NCI-H446 (cell line): Measurements from ENCODE around the gene TMEM51.
"Not testable (repeated sequence)": the region's sequence is repeated elsewhere in the genome, so short reads cannot be mapped to it uniquely, and the experiment has no call there.

Experiments
- DNase-seq, 2 experiments: peaks; one replicate each; lab custom pipeline; 2025; lab: John Stamatoyannopoulos, UW

TMEM51 gene

DNA sequence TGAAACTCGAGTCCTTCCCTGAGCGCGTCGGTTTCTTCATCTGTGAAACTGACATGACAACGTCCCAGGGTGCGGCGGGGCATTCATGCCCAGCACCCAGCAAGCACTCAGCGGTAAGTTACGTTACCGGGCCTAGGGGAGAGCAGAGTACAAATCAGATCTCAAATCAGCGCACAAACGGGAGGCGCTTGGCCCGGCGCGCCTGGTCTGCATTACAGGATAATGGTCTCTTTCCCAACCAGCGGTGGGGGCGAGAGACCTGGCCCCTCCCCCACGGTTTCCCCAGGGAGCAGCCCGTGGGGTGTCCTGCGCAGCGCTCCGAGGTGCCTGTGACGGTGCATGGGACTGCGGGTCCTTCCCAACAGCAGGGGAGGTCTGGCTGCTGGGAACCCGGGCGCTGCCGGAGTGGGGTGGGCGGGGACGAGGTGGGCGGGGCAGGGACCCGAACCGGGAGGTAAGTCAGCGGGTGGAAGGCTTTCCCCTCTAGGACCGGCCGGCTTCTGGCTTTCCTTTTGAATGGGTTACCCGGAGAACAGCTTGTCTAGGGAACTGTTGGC is 1.0 kb downstream of the TMEM51 start:
- DNase-seq: no peak

DNA sequence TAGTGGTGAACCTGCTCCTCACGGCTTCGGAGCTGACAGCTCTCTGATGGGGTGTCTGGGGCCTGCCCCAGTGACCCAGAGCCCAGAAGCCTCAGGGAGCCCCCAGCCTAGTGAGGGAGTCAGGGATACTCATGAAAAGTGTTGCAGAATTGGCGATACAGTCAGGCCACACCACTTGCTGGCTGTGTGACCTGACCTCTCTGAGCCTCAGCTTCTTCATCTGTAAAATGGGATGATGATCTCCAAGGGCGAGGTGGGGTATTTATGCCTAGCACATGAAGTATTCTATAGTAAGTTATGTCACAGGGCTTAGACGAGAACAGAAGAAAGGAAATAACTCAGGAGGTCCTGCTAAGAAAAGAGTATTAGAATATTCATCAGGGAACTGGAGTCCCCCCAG is 1.6 kb downstream of the TMEM51 start:
- no peak for DNase-seq

DNA sequence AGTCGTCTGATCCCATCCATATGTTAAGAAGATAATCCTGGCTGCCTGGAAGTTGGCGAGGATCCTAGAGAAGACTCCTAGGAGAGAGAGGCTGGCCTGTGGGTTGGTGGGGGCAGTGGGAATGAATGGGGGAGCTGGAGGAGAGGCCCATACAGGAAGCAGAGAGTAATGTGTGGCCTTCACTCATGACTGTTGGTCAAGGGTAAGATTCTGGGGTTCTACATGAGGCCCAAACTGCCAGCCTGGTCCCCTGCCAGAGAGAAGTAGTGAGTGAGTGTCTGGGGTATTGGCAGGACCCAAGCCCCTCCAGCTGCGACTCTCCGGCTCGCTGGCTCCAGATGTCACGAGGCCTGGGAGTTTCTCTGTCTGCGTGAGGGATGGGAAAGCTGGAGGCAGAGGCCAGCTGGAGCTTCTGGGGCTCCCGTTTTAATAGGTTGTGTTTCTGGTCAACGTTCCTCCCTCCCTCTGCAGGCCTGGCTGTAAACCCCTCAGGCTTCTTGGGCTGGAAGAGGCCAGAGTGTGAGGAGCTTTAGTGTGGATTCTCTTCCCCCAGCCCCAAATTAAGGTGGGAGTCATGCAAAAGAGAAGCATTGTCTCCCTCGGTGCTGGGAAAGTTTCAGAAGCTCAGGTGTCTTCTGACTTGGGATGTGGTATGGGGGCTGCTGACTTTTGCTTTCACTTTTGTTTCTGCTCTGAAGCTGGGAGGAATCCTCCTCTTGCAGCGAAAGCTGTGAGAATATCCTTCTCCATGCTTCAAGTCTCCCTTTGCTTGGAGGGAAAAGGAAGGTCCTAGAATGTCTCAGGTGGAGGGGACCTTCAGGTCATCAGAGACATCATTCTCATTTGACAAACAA is 2.6 kb downstream of the TMEM51 start:
- DNase-seq: peak; percentile 64 to 67

DNA sequence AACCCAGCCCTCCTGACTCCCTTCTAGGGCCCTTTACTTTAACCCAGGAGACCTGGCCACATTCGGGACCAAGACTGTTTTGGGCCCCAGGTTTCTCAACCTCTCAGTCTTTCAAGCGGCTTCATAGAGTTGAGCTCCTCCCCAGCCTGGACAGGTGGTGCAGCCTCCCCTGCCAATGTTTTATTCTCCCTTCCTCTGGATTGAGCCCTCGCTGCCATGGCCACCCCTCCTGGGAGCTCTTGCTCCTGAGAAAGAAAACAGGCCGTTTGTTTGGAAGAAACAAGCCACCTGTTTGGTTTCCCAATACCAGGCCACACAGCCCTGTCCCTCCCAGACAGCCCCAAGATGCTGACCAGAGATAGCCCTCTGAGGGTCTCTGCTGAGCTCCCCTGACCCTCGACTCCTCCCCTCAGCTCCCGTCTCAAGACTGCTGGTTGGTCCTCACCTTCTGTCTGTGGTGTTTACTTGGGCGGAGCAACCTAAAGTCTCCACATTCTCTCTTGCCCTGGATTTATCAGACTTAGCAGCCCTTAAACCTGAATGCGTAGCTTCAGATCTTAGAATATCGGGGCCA is 3.3 kb downstream of the TMEM51 start:
- DNase-seq: no peak

DNA sequence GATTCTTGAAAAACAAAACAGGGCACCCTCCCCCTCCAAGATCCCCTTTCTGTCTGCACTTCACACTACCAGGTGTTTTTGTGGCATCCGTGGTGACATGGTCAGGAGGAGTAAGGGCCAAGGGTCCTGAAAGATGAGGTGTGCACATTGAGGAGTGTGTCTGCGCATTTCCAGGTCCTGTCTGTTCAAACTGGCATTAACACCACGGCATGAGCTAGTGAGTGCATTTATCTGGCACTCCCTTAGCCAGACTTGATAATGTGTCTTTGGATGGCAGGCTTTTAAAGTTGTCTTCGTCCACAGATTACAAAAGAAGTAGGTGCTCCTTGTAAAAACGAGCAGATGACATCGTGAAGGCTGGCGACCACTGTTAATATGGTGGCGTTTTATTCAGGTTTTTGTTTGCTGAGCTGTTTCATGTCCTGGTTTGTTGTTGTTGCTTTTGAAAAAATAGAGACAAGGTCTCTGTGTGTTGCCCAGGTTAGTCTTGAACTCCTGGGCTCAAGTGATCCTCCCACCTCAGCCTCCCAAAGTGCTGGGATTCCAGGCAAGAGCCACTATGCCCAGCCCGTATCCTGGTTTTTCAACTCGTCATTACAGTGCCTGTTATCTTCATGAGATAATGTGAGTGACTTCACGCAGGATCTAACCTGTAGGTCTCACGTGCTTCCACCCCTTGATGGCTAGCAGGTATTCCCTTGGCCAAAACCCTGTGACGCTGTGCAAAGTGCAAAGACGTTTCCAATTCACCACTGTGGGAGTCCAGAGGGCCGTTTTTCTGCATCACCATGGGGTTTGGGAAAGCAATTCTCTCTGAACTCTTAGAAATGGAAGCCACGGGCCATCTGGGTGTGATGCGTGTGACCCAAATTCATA is 4.2 kb downstream of the TMEM51 start:
- DNase-seq: no peak

DNA sequence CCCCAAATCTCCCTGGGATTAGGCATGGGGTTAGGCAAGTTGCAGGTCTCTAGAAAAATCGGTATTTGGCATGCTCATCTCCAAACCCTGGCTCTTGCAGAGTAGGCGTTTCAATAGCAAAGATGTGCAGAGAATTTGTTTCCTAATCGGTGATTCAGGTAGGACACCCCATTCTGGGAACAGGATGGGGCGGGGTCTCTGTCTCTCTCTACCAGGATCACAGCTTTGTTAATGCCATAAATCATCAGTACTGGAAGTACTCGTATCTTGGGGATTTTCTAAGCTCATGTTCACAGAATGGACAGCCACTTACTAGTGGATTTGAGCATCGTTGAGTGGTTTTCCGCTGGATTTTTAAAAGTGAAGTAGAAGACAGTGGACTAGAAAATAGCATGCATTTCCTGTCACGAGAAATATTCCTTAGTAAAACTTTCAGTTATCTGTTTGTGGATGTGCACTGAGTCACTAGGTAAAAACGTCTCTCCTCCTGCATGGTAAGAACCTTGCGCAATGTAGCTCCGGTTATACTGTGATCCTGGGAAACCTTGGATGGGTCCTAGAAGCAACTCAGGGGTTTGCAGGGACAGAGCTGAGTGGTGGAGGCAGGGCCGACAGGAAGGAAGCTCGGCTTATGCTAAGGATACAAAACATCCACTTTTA is 5.1 kb downstream of the TMEM51 start:
- DNase-seq: no peak

DNA sequence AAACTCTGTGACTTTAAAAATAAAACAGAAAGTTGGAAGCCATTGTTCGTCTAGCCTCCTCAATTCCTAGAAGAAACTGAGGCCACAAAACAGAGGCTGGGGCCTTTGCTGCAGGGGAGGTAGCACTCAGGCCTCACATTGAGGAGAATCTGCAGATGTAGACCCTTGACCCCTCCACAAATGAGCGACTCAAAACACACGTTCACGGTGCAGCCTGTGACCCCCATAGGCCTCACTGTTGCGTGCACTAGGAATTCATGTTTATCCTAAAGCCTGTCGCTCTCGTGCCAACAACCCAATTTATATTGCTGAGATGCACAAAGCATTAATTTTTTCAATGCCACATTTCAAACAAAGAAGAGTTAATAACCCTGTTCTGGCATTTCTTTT is 5.6 kb downstream of the TMEM51 start:
- DNase-seq: no peak

DNA sequence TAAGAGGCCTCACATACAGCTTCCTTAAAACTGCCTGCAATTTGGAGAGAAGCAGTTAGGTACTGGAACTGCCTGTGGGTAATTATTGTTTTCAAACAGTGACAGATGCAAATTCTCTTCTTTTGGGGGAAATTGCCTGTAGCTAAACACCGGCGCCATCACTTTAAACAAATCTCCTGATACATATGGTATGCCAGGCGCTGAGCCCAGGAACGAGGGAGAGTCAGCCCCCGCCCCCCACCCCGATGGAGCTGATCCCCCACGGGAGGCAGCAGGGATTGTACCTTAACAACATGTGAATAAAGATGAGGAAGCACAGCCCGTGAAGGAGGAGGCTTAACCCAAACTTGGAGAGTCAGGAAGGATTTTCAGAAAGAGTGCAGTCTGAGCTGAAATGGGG is 7.1 kb downstream of the TMEM51 start:
- DNase-seq: no peak

DNA sequence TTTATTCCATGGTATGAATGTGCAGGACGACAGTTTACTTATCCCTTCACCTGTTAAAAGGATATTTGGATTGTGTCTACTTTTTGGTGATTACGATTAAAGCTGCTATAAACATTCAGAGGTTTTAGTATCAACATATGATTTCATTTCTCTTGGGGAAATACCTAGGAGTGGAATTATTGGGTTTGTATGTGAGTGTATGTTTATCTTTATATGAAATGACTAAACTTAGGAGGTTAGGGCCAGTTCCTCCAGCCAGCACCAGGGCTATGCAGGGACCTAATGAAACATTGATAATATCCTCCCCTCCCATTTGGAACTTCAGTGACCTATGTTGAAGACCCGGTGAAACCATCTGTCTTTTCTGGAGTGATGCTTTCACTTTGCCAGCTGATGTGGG is 13.8 kb downstream of the TMEM51 start:
- no peak for DNase-seq

DNA sequence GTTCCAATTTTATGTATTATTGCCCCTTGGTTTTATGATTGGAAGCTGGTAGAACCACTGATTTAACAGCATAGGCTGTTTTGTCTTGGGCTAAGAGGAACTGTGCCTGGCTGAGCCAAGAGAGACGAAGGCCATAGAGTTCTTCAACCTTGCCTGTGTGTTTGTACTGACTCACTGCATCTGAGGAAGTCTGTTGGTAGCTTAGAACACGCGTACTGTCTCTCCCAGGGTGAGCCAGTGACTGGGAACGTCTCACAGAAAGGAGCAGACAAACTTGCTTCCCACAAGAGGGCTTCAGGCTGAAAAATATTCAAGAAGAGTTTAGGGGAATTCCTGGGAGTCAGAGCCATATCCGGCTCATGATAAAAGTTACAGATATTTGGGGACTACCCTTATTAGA is 14.9 kb downstream of the TMEM51 start:
- DNase-seq: no peak

DNA sequence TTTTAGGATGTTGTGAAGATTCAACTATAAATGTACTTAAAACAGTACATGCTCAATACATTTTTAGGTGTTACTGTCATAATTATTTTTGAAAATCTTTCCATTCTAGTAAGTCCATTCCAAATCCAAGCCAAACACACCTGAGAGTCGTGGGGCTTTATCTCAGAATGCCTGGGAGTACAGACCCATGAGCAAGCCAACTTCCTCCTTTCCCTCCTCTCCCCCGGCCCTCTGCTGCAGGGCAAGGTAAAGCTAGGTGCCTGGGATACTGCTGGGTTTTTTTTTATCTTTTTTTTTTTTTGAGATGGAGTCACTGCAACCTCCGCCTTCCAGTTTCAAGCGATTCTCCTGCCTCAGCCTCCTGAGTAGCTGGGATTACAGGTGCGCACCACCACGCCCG is 16.5 kb downstream of the TMEM51 start:
- no peak for DNase-seq

DNA sequence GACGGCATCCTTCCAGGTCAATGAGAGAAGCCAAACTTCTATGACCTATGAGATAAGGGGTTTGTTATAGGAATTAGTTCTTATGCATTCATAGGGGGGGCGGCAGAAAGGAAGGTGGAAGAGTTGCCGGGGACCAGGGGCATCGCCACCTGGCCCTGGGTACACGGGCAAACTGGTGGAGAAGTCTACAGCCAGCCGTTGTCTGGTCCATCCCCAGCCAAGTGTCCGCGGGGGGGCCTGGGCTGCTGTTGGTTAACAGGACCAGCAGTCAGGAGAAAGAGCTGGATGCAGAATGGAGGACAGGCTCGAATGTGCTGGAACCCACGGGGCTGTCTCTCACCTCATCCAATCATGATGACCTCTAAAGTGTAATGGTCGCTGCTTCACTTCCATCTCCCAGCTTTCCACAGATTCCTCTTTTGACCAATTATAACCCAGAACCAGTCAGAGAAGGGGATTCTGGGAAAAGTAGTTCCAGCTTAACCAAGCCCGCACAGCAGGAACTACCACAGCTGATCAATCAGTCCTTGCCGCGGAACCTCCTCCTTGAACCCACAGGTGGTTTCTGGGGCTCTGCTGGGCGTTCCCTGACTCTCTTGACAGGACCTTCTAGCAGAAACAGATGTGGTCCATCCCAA is 17.8 kb downstream of the TMEM51 start:
- no peak for DNase-seq

DNA sequence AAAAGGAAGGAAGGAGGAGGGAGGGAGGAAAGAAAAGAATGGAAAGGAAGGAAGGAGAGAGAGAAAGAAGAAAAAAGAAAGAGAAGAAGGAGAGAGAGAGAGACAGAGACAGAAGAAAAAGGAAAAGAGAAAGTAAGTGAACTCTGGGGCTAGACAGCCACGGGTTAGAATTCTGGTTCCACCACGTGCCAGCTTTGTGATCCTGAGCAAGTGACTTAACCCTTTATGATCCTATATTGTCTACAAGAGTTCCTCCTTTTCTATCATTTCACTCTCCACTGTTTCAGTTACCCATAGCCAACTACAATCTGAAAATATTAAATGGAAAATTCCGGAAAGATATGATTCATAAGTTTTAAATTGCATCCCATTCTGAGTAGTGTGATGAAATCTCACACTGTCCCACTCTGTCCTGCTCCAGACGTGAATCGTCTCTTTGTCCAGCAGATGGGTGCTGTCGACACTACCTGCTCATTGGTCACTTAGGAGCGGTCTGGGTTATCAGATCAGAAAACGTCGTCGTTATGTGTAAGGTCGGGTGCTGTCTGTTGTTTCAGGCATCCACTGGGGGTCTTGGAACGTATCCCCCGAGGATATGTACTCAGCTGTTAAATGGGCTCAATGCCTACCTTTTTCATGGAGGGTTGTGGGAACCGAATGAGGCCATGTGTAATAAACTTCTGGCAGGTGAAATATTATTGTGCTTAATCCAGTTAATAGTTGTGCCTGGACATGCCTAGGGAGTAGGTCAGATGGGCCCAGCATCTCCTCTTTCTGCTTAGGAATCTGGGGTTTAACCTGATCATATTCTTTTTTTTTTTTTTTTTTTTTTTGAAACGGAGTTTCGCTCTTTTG is 19.1 kb downstream of the TMEM51 start:
- no peak for DNase-seq

DNA sequence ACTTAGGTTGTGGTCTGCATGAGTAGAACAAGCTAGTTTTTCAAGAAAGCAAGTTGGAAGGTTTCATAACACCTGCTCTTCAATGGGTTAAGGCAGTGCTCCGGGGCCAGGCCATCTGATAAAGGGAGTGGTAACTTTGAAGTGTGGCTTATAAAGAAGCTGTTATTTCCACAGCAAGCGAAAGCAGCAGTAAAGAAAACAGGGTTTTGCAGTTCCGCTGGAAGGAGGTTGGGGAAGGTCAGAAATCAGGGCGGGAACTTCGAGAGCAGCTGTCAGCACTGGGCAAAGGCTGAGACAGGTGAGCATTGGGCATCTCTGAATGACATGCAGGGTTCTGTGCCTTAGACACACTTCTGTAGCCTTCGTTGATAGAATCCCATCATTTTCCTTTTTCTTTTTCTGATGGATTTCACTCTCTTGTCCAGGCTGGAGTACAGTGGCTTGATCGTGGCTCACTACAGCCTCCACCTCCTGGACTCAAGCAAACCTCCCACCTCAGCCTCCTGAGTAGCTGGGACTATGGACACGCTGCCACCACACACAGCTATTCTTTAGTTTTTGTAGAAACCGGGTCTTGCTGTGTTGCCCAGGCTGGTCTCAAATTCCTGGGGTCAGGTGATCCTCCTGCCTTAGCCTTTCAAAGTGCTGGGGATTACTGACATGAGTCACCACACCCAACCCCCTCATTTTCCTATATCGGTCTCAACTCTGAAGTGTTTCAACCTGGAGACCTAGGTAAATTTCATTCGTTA is 20.5 kb downstream of the TMEM51 start:
- DNase-seq: no peak

DNA sequence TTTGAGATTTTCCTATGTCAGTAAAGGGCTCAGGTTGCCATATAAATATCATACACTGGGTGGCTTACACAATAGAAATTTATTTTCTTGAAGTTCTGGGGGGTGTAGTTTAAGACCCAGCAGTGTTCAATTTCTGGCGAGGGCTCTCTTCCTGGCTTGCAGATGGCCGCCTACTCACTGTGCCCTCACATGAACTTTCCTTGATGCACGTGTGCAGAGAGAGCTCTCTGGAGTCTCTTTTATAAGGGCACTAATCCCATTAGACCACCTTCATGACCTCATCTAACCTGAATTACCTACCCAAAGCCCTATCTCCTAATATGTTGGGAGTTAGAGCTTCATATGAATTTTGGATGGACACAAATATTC is 21.1 kb downstream of the TMEM51 start:
- no peak for DNase-seq

DNA sequence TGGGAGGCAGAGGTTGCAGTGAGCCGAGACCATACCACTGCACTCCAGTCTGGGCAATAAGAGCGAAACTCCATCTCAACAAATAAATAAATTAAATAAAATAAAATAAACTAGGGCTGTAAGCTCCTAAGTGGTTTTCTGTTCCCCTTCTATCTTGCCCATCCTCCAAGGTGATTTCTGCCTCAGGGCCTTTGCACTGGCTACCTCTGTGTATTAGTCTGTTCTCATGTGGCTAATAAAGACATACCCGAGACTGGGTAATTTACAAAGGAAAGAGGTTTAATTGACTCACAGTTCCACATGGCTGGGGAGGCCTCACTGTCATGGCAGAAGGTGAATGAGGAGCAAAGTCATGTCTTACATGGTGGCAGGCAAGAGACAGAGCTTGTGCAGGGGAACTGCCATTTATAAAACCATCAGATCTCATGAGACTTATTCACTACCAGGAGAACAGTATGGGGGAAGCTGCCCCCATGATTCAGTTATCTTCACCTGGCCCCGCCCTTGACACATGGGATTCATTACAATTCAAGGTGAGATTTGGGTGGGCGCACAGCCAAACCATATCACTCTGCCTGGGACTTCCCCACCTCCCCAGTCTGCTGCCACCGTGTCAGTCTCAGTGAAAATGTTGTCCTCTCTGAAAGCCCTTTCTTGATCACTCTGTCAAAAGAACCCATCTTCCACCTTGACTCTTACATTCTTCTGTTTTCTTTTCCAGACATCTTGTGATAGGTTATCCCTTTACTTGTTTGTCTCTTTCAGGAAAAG is 22.0 kb downstream of the TMEM51 start:
- not testable (repeated sequence) for DNase-seq

DNA sequence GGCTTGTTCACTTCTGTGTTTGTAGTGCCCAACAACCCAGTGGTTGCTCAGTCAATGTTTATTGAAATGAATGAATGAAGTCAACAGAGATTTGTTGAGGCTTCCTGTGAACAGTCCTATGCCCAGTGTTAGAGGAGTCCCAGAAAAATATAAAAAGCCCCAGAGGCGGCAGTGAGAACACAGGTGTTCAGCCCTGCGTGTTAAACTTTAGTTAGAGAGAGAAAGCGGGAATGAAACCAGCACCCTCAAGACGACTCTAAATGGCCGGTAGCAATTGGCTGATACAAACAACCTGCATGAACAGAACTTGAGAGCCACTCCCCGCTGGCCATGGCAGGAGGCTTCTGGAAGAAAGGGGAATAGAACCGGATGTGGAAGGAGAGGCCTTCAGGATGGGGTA is 22.6 kb downstream of the TMEM51 start:
- DNase-seq: no peak

DNA sequence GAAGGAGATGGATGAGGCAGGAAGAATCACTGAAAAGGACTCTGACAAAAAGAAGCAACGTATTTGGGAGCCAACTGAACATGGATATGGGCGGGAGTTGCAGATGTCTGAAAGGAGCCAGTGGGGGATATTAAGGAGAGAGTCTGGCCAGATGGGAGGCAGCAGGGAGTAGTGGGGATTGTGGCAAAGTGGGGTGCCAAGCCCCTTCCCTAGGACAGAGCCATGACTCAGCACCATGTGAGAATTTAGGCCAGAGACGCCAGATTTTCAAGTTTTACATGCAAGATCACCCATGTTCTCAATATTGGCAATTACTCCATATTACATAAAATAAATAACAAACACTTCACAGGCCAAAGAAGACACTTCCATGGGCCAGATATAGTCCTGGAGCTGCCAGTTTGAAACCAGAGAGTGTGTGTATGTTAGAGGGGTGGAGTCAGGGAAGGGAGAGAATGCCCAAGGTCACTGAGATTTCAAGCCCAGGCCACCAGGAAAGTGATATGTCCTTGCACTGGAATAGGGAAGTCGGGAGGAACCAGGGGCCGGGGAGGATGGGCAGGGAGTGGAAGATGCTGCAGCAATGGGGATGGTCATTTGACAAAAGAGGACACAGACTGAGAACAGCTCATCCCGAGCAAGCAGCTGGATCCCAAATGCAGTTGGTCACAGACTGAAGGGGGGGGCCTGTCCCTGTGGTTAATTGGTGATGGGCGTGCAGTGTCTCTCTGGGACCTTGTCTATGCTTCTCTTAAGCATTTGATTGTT is 23.5 kb downstream of the TMEM51 start:
- no peak for DNase-seq
